Ovary (tissue), 9 donors: ENCODE results near the gene TTC9B. TPM values are rescaled to one million over a fixed set of nuclear protein-coding genes. Genes with fewer than 3 reads are reported as not detected.

Experiments
- DNase-seq, 5 donors: peaks; one replicate each; pipeline ENCODE4 v3.0.0-alpha.2; 2019 to 2020
- H3K27ac ChIP-seq, 2 donors: fragments of 200-600 bp; one replicate each; pipeline versions ENCODE4 v1.5.1 to v1.8.0; 2019 to 2022
- H3K27me3 ChIP-seq: fragments of 200-600 bp; one replicate; pipeline ENCODE4 v1.8.0; 2022
- H3K36me3 ChIP-seq: fragments of 200-600 bp; sonication (generic); one replicate; pipeline ENCODE4 v1.5.1; 2019
- H3K4me1 ChIP-seq: one replicate; pipeline ENCODE4 v1.8.1; 2013; ENCODE audit warnings: mild to moderate bottlenecking, moderate library complexity; ENCODE audit not compliant: insufficient read depth
- H3K4me3 ChIP-seq: fragments of 200-600 bp; sonication (generic); one replicate; pipeline ENCODE4 v1.5.1; 2017
- H3K9me3 ChIP-seq, 2 donors: fragments of 200-600 bp in 1 of 2; sonication (generic) in 1 of 2; one replicate each; pipeline versions ENCODE4 v1.5.1 to v1.8.1; 2013 to 2019; ENCODE audit warnings: mild to moderate bottlenecking in 1 of 2, moderate library complexity in 1 of 2
- CTCF ChIP-seq, 3 donors: fragments of 450-650 bp in 2 of 3; fragments of 200-600 bp in 1 of 3; IDR thresholded peaks; one replicate each; pipeline versions ENCODE4 v1.5.1 to v1.8.0; 2016 to 2022; ENCODE audit warnings: antibody characterized with exemption in 3 of 3, mild to moderate bottlenecking in 1 of 3
- EP300 ChIP-seq: sonication (generic); formaldehyde crosslinking; IDR thresholded peaks from one replicate; pipeline ENCODE4 v1.6.1; 2017; ENCODE audit warnings: antibody characterized with exemption
- POLR2A ChIP-seq: fragments of 450-650 bp; IDR thresholded peaks from one replicate; pipeline ENCODE4 v1.6.1; 2017; ENCODE audit warnings: antibody characterized with exemption, mild to moderate bottlenecking, moderate library complexity
- WGBS, 3 donors: extraction: QIAGEN DNeasy Blood & Tissue Kit in 1 of 3; methylation state at CpG; one replicate each; pipeline versions ENCODE4 v1.1.5 to v1.1.7; 2013 to 2017; 5-methylcytosine and 5-hydroxymethylcytosine counted together
- intact Hi-C, 4 donors: fragments of 100-400 bp; cut with DNase I; formaldehyde crosslinking; loops; one replicate each; pipeline versions ENCODE4 v1.11.0 to v1.15.1; 2022 to 2023
- polyA plus RNA-seq, 2 donors: library from polyadenylated mRNA; stranded (reverse); fragments of 200-250 nt in 1 of 2; fragments of 350-450 nt in 1 of 2; fragmentation: Illumina TruSeq in 1 of 2; extraction: RNeasy Lipid Tissue Mini Kit (QIAGEN cat#74804) in 1 of 2; gene quantifications; one replicate each; pipeline ENCODE4 v1.2.3, GENCODE V29; 2013 to 2014
- total RNA-seq, 7 donors: library from RNA; depleted of rRNA in 2 of 7; stranded (reverse); fragments of >200 nt in 2 of 7; fragmentation: NEBNext Ultra II Directional in 3 of 7; extraction: Animal tissue kit (Norgen Biotek cat#: 25700) in 3 of 7; gene quantifications; one replicate each; pipeline versions ENCODE4 v1.1.0 to v1.2.4, GENCODE V29; 2016 to 2023
- donor health status: DM: no; HTN: no; CAD: no; lungs with moderate emphysema.
- donor health status: DM: no; HTN: no; CAD: no.
- donor health status: Bipolar disorder and iron deficiency.
- donor health status: DM: yes; HTN: yes; CAD: no.
- donor health status: DM: no; HTN: no; CAD: no.
- donor health status: DM: yes; HTN: yes; CAD: no.

Gene TTC9B
- total and polyA plus RNA-seq, 9 donors: not detected

- peaks cover 2% of the 10 kb centered on the region for H3K36me3 ChIP-seq
- H3K9me3 ChIP-seq: no peaks in the 10 kb centered on the region
- WGBS, 3 donors: 93 to 99% (median 96%) methylated on average over 21 of the region's 21 CpGs
- no peak overlapping the region for H3K4me3 ChIP-seq
- intact Hi-C loops: no loop called here
- TF ChIP-seq EP300 (no peak), POLR2A (no peak), CTCF (IDR thresholded peaks at IDR 0.05) (no peak)
- DNase-seq: no peak
- no peaks in the 10 kb centered on the region for H3K4me1 ChIP-seq
- H3K27ac ChIP-seq: no peak overlapping the region
- H3K27me3 ChIP-seq: no peaks in the 10 kb centered on the region
Observed at GRCh38 chr19:40205760-40206159, 12.4 kb downstream of the TTC9B start.

GRCh38 chr19:40204381-40204780 is 13.8 kb downstream of the TTC9B start:
- TF ChIP-seq CTCF (IDR thresholded peaks at IDR 0.05) (no peak), POLR2A (no peak), EP300 (no peak)
- 93 to 97% (median 95%) methylated on average over 16 of the region's 16 CpGs for WGBS, 3 donors

GRCh38 chr19:40200341-40201099 is 17.7 kb downstream of the TTC9B start:
- Histone ChIP-seq H3K9me3 (no peaks in the 10 kb centered on the region), H3K4me3 (no peak overlapping the region), H3K27me3 (no peaks in the 10 kb centered on the region), H3K27ac (no peak overlapping the region), H3K4me1 (no peaks in the 10 kb centered on the region), H3K36me3 (no peaks in the 10 kb centered on the region)
- intact Hi-C loops: no loop called here
- no peak for DNase-seq
- TF ChIP-seq POLR2A (no peak), CTCF (IDR thresholded peaks at IDR 0.05) (no peak), EP300 (no peak)
- WGBS, 3 donors: 81 to 85% (median 82%) methylated on average over 9 of the region's 9 CpGs

More at GRCh38 chr19:40204381-40204780, 13.8 kb downstream of the TTC9B start:
- H3K36me3 ChIP-seq: no peaks in the 10 kb centered on the region
- no peak overlapping the region for H3K4me3 ChIP-seq
- no peaks in the 10 kb centered on the region for H3K4me1 ChIP-seq
- no peak overlapping the region for H3K27ac ChIP-seq
- H3K27me3 ChIP-seq: no peaks in the 10 kb centered on the region
- DNase-seq: no peak
- H3K9me3 ChIP-seq: no peaks in the 10 kb centered on the region
- intact Hi-C loops: no loop called here

GRCh38 chr19:40198272-40198990 is 19.8 kb downstream of the TTC9B start:
- TF ChIP-seq EP300: no peak
- no peak for TF ChIP-seq CTCF (IDR thresholded peaks at IDR 0.05)
- TF ChIP-seq POLR2A: no peak
- no peaks in the 10 kb centered on the region for H3K9me3 ChIP-seq
- no peak overlapping the region for H3K4me3 ChIP-seq
- H3K4me1 ChIP-seq: no peaks in the 10 kb centered on the region
- H3K27me3 ChIP-seq: no peaks in the 10 kb centered on the region
- DNase-seq: no peak
- H3K27ac ChIP-seq: no peak overlapping the region
- intact Hi-C loops: no loop called here
- H3K36me3 ChIP-seq: no peaks in the 10 kb centered on the region
- 95 to 96% (median 96%) methylated on average over 29 of the region's 29 CpGs for WGBS, 3 donors
